Stromal cell of bone marrow (primary cell): Measurements from ENCODE around the gene ARHGAP40.

Experiments used
- DNase-seq: peaks from one replicate; pipeline ENCODE4 v3.0.0-alpha.2; 2012; ENCODE audit warnings: low read depth

Gene ARHGAP40

DNA sequence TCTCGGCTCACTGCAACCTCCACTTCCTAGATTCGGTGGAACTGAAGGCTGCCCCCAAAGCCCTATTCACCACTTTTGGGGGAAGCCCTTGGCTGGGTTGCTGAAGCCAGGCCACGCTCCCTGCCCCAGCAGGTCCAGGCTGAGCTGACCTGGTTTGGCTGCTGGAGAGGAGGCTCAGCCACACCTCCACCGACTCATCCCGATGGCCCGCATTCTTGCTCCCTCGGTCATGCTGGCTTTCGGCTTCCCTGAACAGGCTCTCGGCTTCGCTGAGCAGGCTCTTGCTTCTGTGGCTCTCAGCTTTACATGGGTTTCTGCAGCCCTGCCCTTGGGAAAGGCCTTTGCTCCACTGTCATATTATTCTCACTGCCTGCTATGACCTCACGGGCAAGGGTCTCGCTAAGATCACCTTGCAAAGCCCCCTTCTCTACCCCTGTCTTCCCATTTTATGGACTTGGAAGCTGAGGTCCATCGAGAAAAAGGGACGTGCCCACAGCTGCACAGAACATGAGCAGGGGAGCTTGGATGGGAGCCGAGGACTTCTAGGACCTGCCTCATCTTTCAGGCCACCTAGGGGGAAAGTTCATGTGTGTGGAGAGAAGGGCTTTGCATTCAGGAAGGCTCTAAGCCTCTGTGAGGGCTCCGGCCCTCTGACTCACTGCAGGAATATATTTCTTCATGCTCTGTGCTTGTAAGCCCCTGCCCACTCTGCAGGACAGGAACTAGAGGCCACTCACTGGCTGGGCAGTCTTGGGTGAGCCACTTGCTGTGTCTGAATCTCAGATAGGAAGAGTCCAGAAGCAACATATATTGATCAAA lies 15.6 kb downstream of the ARHGAP40 start:
- no peak for DNase-seq

DNA sequence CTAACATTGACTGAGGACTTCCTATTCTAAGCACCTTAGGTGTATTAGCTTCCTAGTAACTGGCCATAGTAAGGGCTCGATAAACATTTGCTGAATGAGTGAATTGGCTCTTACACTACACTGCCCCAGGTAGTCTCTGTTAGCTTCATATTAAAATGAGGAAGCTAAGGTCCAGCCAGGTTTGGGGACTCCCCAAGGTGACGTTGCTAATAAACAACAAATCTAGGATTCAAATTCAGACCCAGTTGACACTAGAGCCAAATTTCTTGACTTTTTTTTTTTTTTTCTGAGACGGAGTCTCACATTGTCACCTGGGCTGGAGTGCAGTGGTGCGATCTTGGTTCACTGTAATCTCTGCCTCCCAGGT lies 16.2 kb downstream of the ARHGAP40 start:
- DNase-seq, result no peak

GRCh38 chr20:38620441-38620840 lies 18.8 kb downstream of the ARHGAP40 start:
- DNase-seq, result no peak

- DNase-seq, result no peak
Observed at GRCh38 chr20:38623061-38623460, 21.5 kb downstream of the ARHGAP40 start.

GRCh38 chr20:38624084-38624483 lies 22.5 kb downstream of the ARHGAP40 start:
- DNase-seq, result no peak

DNA sequence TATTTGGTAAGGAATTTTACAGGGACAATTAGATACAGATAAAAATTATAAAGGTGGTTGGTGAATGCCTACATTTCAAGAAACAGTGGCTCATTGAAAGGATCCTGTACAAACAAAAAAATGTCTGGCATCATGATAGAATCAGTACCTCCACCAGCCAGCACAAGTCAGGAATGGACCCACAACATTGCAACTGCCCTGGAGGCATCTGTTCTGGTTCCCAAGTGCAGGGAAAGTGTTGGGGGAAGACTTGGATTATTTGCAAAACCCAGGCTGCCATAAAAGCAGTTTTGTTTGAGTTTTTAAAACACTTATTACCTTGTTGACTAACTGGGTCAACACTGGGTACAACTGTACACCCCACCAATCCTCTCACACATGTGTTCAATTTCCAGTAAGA lies 24.3 kb downstream of the ARHGAP40 start:
- no peak for DNase-seq

GRCh38 chr20:38626921-38627659 lies 25.5 kb downstream of the ARHGAP40 start:
- no peak for DNase-seq

DNA sequence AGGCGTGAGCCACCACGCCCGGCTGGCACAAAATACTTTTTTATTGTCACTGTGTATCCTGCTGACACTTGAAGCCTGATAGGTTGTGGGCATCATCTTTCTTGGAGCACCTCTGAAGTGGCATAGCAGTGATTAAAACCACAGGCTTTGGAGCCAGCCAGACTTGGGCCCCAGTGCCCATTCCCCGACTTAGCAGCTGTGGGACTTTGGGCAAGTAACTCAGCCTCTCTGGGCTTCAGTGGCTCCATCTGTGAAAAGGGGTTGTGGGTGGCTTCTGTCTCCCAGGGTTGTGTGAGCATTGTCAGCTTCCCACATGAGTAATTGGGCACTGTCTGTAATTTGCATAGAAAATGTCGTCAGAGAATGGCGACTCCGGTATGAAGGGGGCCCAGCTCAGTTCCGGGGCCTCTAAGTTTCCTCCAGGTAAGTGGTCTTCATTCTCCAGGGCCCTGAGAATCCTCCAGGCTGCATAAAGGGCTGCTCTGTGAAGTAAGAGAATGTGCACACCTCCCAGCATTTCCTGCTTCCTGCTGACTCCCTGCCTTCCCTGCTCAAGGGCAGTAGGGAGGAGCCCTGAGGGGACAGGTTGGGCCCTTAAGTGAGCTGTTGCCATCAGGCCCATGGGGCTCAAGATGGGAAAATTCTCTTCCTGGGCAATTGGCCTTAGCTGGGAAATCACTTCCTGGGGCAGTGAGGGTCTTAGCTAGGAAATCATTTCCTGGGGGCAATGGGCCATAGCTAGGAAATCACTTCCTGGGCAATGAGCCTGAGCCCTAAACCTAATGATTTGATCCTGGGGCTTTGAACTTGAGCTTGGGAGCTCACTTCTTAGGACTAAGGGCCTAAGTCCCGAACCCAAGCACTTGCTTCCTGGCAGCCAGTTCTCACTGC lies 27.2 kb downstream of the ARHGAP40 start:
- DNase-seq, result no peak

DNA sequence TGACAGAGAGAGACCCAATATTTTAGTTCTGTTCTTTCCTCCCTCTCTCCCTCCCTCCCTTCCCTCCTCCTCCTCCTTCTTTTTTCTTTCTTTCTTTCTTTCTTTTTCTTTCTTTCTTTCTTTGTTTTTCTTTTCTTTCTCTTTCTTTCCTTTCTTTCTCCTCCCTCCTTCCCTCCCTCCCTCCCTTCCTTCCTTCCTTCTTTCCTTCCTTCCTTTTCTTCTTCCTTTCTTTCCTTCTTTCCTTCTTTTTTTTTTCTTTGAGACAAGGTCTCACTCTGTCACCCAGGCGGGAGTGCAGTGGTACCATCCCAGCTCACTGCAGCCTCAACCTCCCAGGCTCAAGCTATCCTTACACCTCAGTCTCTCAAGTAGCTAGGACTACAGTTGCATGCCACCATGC lies 28.4 kb downstream of the ARHGAP40 start:
- DNase-seq, result no peak

DNA sequence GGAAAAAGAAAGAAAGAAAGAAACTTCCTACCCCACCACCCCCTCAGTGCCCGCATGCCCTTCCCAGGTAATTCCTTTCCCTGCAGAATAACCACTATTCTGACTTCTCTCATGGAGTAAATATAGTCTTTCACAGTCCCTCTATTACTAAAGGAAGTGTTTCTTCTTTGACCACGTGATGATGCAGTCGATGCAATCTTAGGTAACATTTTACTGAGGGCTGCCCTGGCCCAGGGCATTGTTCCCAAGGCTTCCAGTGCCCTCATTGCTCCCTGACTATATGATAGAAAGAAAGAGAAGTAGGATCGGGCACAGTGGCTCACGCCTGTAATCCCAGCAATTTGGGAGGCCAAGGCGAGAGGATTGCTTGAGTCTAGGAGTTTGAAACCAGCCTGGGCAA lies 29.1 kb downstream of the ARHGAP40 start:
- DNase-seq, result no peak

- DNase-seq, result no peak
Observed at GRCh38 chr20:38631155-38632022, 29.8 kb downstream of the ARHGAP40 start.

DNA sequence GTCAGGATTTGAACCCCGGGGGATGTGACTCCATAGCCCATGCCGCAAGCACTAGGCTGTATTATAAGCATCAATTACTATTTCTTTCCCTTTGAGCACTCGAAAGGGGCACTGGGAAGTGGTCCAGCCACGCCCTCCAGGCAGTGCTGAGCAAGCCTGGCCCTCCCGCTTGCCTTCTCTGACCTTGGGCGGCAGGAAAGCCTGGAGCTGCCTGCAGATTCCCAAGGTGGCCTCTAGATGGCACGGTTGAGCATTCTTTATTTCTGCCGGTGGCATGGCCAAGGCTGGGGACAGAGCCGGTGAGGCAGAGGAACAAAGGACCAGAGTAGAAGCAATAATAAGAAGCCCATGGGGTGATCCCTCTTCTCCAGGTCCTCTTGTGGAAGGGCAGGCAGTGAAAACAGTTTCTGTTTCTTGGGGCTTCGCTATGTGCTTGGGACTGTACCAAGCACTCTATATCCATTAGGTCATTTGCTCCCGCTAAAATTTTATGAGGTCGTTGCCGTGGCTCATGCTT lies 32.0 kb downstream of the ARHGAP40 start:
- peak; percentile 7 for DNase-seq

DNA sequence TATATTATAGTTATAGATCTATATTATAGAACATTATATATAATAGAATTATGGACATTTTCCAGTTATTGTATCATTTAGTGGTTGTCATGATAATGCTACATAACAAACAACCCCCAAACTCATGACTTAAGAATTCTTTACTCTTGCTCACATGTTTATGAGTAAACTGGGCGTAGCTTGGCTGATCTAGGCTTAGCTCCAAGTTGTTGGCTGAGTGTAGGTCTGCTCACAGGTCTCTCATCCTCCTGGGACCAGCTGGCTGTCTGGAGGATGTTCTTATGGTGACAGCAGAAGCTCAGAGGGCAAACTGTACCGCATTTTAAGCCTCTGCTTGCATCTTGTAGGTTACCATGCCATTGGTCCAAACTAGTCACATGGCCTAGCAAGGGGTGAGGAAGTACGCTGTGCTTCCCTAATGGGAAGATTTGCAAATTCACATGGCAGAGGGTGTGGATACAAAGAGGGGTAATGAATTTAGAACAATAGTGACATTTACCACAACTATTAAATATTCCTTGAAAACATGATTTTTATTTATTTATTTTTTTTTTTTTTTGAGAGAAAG lies 34.2 kb downstream of the ARHGAP40 start:
- peak; percentile 9 for DNase-seq

GRCh38 chr20:38640521-38640920 lies 38.9 kb downstream of the ARHGAP40 start:
- no peak for DNase-seq

DNA sequence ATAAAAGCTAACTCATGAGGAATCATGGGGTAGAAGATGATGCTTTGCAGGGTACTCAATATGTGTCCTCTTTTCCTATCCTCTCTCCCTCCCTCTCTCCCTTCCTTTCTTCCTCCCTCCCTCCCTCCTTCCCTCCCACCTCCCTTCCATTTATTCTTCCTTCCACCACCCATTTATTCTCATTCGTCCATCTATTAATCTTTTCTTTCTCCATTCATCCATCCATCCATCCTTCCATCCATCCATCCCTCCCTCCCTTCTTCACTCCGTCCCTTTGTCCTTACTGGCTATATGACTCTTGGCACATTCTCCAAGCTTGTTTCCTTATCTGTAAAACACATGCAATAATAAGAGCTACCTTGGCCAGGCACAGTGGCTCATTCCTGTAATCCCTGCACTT lies 40.9 kb downstream of the ARHGAP40 start:
- DNase-seq, result no peak

- DNase-seq, result no peak
Observed at GRCh38 chr20:38644588-38645260, 43.1 kb downstream of the ARHGAP40 start.

DNA sequence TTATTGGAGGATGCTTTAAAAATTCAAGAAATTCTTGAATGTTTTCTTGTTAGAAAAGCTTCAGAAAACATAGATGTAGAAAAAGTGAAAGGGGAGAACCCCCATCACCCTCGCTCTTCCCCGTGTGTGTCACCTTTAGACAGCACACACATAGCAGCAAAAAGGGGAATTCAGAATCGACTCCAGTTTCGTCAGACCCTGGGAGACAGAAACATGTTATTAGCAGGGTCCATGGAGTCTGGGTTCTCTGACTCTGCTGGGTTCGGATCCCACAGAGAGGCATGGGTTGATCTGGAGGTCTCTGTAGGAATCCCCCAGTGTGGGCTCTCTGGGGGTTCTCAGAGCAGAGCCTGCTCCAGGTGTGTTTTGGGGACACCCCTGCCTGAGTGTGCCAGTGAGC lies 43.7 kb downstream of the ARHGAP40 start:
- no peak for DNase-seq

GRCh38 chr20:38645980-38646858 lies 44.6 kb downstream of the ARHGAP40 start:
- DNase-seq, result peak; percentile 22

DNA sequence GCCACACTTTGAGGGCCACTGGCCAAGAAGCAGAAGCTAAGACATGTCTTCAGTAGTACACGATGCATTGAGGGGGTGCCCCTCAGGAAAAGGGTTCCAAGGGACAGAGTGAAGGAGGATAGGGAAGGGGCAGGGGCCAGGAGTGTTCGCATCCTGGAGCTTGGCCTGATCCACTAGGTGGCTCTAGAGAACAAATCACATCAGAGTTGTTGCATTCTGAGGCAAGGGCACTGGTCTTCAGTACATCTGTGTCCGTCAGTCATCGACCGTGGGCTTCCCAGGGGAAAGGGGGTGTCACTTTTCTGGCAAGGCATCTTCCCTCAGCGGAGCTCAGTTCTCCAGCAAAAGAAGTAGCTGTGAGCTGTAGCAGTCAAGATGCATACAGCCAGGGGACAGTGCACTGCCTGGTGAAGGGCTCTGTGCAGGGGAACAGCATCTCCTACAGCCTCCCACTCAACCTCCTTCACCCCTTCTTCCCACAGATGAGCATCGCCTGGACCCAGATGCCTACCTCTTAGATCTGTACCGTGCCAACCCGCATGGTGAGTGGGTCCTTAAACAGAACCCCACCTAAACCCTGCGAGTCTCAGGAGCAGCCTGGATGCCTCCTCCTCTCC lies 47.8 kb downstream of the ARHGAP40 start:
- DNase-seq, result no peak
